DOHH2 (cell line): ENCODE data around the gene ALCAM.

Experiments
- H3F3A ChIP-seq: fragments of 200-600 bp; sonication (generic), shearing (Covaris generic); 2 replicates; pipeline ENCODE4 v1.6.0; 2016; ENCODE audit warnings: antibody characterized with exemption, mild to moderate bottlenecking; ENCODE audit not compliant: control insufficient read depth, insufficient read depth
- H3K27ac ChIP-seq: fragments of 200-600 bp; sonication (generic); 2 replicates; pipeline ENCODE4 v1.5.1; 2014; ENCODE audit warnings: low read depth, mild to moderate bottlenecking, low read length, moderate library complexity
- H3K27me3 ChIP-seq: fragments of 200-600 bp; sonication (generic); 2 replicates; pipeline ENCODE4 v1.6.1; 2014; ENCODE audit warnings: mild to moderate bottlenecking, low read length, mixed read lengths; ENCODE audit not compliant: control insufficient read depth
- H3K36me3 ChIP-seq: fragments of 200-600 bp; sonication (generic); 2 replicates; pipeline ENCODE4 v1.6.1; 2014; ENCODE audit warnings: mild to moderate bottlenecking, low read length, moderate library complexity, mixed read lengths; ENCODE audit not compliant: control insufficient read depth
- H3K4me1 ChIP-seq: fragments of 200-600 bp; sonication (generic); 2 replicates; pipeline ENCODE4 v1.6.1; 2014; ENCODE audit warnings: mild to moderate bottlenecking, low read length, mixed read lengths; ENCODE audit not compliant: control insufficient read depth
- H3K4me2 ChIP-seq: fragments of 200-600 bp; sonication (generic); 2 replicates; pipeline ENCODE4 v1.6.0; 2014; ENCODE audit warnings: mild to moderate bottlenecking, low read length, moderate library complexity
- H3K4me3 ChIP-seq: fragments of 200-600 bp; sonication (generic); 2 replicates; pipeline ENCODE4 v1.5.1; 2014; ENCODE audit warnings: mild to moderate bottlenecking, low read length, mixed read lengths
- H3K79me2 ChIP-seq: fragments of 200-600 bp; sonication (generic); 2 replicates; pipeline ENCODE4 v1.6.1; 2014; ENCODE audit warnings: mild to moderate bottlenecking, low read length, mixed read lengths; ENCODE audit not compliant: control insufficient read depth
- H3K9me2 ChIP-seq: fragments of 200-600 bp; sonication (generic); replicated peaks from 2 replicates; pipeline ENCODE4 v1.6.1; 2014; ENCODE audit warnings: mild to moderate bottlenecking, low read length, mixed read lengths; ENCODE audit not compliant: control insufficient read depth
- H3K9me3 ChIP-seq: fragments of 200-600 bp; sonication (generic); 2 replicates; pipeline ENCODE4 v1.6.1; 2014; ENCODE audit warnings: antibody characterized with exemption, low read length, mixed read lengths; ENCODE audit not compliant: control insufficient read depth, insufficient read depth
- H4K20me1 ChIP-seq: fragments of 200-600 bp; sonication (generic); 2 replicates; pipeline ENCODE4 v1.6.0; 2014; ENCODE audit warnings: low read depth, mild to moderate bottlenecking, antibody characterized with exemption, low read length, moderate library complexity; ENCODE audit not compliant: control insufficient read depth, insufficient read depth
- EZH2phosphoT487 ChIP-seq: fragments of 200-600 bp; sonication (generic); IDR thresholded peaks from 2 replicates; pipeline ENCODE4 v1.6.1; 2017; ENCODE audit warnings: borderline replicate concordance, mild to moderate bottlenecking, antibody characterized with exemption, low read length, moderate library complexity, mixed read lengths
- TF ChIP-seq, protein P1 (sequence below): fragments of 200-600 bp; sonication (generic); IDR thresholded peaks from one replicate; pipeline ENCODE4 v1.5.1; 2014; ENCODE audit warnings: antibody characterized with exemption, mild to moderate bottlenecking, low read depth, low read length; ENCODE audit not compliant: poor library complexity, severe bottlenecking

Gene ALCAM

DNA sequence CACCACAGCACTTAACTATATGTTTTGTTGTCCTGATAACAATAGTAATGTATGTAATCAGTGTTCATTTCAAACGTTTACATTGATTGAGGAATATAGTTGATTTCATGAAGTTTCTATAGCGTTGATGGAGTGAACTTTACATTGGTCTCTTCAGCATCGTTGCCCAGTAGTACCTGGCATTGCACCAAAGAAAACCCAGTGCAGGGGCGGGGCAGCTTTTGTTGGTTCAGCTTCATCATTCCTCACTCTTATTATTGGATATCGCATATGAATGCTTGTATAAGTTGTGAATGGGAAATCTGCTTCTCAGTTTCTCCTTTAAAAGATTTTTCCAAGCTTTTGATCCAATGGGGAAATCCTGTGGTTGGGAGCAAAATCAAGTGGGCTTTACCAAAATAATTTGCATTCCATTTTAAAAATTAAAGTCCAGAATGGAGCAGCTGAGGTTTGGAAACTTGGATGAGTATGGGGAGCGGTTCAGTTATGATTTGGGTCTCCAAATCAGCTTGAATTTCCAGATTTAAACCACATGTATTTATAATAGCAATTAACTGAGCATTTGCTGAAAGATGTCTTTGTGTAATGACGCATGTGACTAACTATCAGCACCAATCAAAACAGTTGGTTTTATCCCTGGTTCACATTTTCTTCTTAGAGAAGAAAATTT, 213.7 kb downstream of the ALCAM start:
- H3K36me3 ChIP-seq = no peaks in the 10 kb centered on the region
- H3K27ac ChIP-seq = no peak overlapping the region
- no peaks in the 10 kb centered on the region for H3K9me2 ChIP-seq
- no peak overlapping the region for H3K4me3 ChIP-seq
- H3F3A ChIP-seq = no peaks in the 10 kb centered on the region
- no peaks in the 10 kb centered on the region for H3K4me1 ChIP-seq
- TF ChIP-seq, protein P1, sequence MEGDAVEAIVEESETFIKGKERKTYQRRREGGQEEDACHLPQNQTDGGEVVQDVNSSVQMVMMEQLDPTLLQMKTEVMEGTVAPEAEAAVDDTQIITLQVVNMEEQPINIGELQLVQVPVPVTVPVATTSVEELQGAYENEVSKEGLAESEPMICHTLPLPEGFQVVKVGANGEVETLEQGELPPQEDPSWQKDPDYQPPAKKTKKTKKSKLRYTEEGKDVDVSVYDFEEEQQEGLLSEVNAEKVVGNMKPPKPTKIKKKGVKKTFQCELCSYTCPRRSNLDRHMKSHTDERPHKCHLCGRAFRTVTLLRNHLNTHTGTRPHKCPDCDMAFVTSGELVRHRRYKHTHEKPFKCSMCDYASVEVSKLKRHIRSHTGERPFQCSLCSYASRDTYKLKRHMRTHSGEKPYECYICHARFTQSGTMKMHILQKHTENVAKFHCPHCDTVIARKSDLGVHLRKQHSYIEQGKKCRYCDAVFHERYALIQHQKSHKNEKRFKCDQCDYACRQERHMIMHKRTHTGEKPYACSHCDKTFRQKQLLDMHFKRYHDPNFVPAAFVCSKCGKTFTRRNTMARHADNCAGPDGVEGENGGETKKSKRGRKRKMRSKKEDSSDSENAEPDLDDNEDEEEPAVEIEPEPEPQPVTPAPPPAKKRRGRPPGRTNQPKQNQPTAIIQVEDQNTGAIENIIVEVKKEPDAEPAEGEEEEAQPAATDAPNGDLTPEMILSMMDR = no peak
- no peak for TF ChIP-seq EZH2phosphoT487
- H4K20me1 ChIP-seq = no peaks in the 10 kb centered on the region
- H3K27me3 ChIP-seq = no peaks in the 10 kb centered on the region
- H3K4me2 ChIP-seq = no peak overlapping the region
- H3K9me3 ChIP-seq = no peaks in the 10 kb centered on the region
- no peaks in the 10 kb centered on the region for H3K79me2 ChIP-seq

DNA sequence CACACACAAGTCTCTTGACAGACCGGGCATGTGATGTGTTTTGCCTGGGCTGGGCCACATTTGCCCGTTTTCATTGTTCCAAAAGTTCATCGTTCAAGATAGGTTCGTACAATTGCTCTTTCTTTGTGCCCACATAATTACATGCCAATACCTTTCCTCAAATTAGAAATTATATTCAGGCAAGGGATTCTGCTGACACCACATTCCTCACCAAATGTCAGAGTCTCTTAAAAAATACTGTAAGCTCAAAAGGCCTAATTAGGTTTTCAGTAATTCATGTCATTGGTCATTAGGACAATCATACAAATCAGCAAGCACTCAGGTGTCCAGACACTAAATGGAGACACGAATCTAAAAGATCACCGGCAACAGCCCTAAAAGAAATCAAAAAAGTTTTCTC, 215.3 kb downstream of the ALCAM start:
- no peaks in the 10 kb centered on the region for H3K79me2 ChIP-seq
- H3K36me3 ChIP-seq = no peaks in the 10 kb centered on the region
- H3F3A ChIP-seq = no peaks in the 10 kb centered on the region
- no peaks in the 10 kb centered on the region for H4K20me1 ChIP-seq
- no peak overlapping the region for H3K27ac ChIP-seq
- H3K4me3 ChIP-seq = no peak overlapping the region
- H3K4me1 ChIP-seq = no peaks in the 10 kb centered on the region
- no peaks in the 10 kb centered on the region for H3K27me3 ChIP-seq
- H3K9me3 ChIP-seq = no peaks in the 10 kb centered on the region
- no peaks in the 10 kb centered on the region for H3K9me2 ChIP-seq
- no peak overlapping the region for H3K4me2 ChIP-seq
- TF ChIP-seq, protein P1 = no peak
- no peak for TF ChIP-seq EZH2phosphoT487

DNA sequence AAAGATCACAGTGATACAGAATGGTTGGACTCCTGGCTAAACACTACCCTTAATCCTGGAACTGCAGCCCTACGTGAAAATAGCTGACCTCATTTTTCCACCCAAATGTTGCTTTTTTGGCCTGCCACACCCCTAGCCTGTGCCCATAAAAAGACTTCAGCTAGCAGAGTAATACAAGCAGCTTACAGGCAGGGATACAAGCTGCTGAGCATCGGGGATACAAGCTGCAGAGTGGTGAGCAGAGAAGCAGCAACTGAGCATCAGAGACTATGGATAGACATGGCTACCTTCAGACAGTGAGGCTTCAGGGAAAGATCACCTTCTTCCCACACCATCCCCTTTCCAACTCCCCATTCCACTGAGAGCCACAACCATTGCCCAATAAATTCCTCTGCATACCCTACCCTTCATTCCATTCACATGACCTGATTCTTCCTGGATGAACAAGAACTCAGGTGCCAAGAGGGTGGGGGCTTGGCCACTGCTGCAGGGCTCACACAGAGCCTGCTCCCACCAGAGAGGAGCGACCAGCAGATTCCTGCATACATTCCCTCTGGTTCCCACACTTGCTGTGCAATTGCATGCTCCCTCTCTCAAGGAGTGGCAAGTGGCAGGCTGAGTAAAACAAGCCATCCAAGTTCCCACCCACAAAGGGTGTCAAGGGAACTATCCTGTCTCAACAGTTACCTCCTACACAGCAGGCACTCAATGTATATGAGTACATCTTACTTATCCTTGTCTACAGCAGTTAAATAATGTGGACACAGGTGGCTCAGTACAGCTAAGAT, 217.5 kb downstream of the ALCAM start:
- Histone ChIP-seq H3K36me3 (no peaks in the 10 kb centered on the region), H3K79me2 (no peaks in the 10 kb centered on the region), H3K27ac (no peak overlapping the region), H3K27me3 (no peaks in the 10 kb centered on the region), H4K20me1 (no peaks in the 10 kb centered on the region), H3F3A (no peaks in the 10 kb centered on the region), H3K4me1 (no peaks in the 10 kb centered on the region), H3K4me2 (no peak overlapping the region), H3K9me2 (no peaks in the 10 kb centered on the region), H3K9me3 (no peaks in the 10 kb centered on the region), H3K4me3 (no peak overlapping the region)
- TF ChIP-seq, protein P1 = no peak
- no peak for TF ChIP-seq EZH2phosphoT487
